Panc1 (cell line): ENCODE measurements around the gene SLC19A1. TPM values are rescaled to one million over a fixed set of nuclear protein-coding genes. Genes with fewer than 3 reads are reported as not detected.

ENCODE experiments used
- ATAC-seq: fragments of 200-7000 bp; cut with Tn5 transposase; 2 replicates; pipeline ENCODE4 v1.9.1; 2020; ENCODE audit warnings: mild to moderate bottlenecking, moderate library complexity
- BruUV-seq: library from RNA; stranded (reverse); fragments of 400-500 nt; replicated peaks from 2 replicates; lab custom pipeline; 2021; lab: Mats Ljungman, UMichigan
- CTCF ChIA-PET: fragments of 300-600 bp; sonication (Branson Sonifier 250); formaldehyde crosslinking; loops from one replicate; lab custom pipeline; 2022; ENCODE audit warnings: antibody characterized with exemption; lab: Charles Lee
- POLR2A ChIA-PET: fragments of 300-600 bp; sonication (Branson Sonifier 250); formaldehyde crosslinking; loops from one replicate; lab custom pipeline; 2022; ENCODE audit warnings: antibody characterized with exemption; lab: Charles Lee
- DNase-seq: peaks from one replicate; pipeline ENCODE4 v3.0.0-alpha.2; 2010; ENCODE audit warnings: low read depth, low spot score
- H3K27ac ChIP-seq: 2 replicates; pipeline ENCODE4 v1.5.1; 2011; ENCODE audit warnings: mild to moderate bottlenecking, low read length, inconsistent platforms
- H3K27me3 ChIP-seq: fragments of 200-500 bp; sonication (Bioruptor generic); 2 replicates; pipeline ENCODE4 v1.6.0; 2014; ENCODE audit warnings: low read length, inconsistent platforms; ENCODE audit not compliant: control insufficient read depth, insufficient read depth
- H3K36me3 ChIP-seq: fragments of 200-500 bp; sonication (Bioruptor generic); 2 replicates; pipeline ENCODE4 v1.5.1; 2014; ENCODE audit warnings: inconsistent platforms, mild to moderate bottlenecking, low read length, moderate library complexity; ENCODE audit not compliant: control insufficient read depth, insufficient read depth
- H3K4me1 ChIP-seq: 2 replicates; pipeline ENCODE4 v1.5.1; 2011; ENCODE audit warnings: inconsistent platforms, mild to moderate bottlenecking, low read length, moderate library complexity; ENCODE audit not compliant: control insufficient read depth, insufficient read depth
- H3K4me3 ChIP-seq, 2 experiments: 2 replicates each; pipeline ENCODE4 v1.5.1; 2011 to 2012; ENCODE audit warnings: low read depth in 2 of 2, low read length in 2 of 2, mild to moderate bottlenecking in 2 of 2, inconsistent platforms in 1 of 2, moderate library complexity in 1 of 2
- H3K9me3 ChIP-seq: fragments of 200-500 bp; sonication (Bioruptor generic); 2 replicates; pipeline ENCODE4 v1.5.1; 2014; ENCODE audit warnings: low read depth, mild to moderate bottlenecking, inconsistent platforms, low read length, moderate library complexity; ENCODE audit not compliant: control insufficient read depth, insufficient read depth
- TCF7L2 ChIP-seq: IDR thresholded peaks from 2 replicates; pipeline ENCODE4 v1.6.1; 2011; ENCODE audit warnings: mild to moderate bottlenecking, low read depth, low read length, inconsistent platforms
- in situ Hi-C: cut with HindIII; loops from 2 replicates; pipeline ENCODE4 v1.10.0; 2016; ENCODE audit warnings: low sequenced_read_pairs, low pct_unique_long_range_greater_than_20kb
- intact Hi-C: fragments of 100-400 bp; cut with micrococcal nuclease; formaldehyde crosslinking; loops from one replicate; pipeline ENCODE4 v1.10.0; 2022; ENCODE audit not compliant: unreplicated experiment
- total RNA-seq: library from RNA; stranded (reverse); gene quantifications from one replicate; pipeline ENCODE4 v1.2.1, GENCODE V29; 2021; ENCODE audit not compliant: unreplicated experiment
- TF ChIP-seq, protein P1 (sequence below): fragments of 450-650 bp; IDR thresholded peaks from 2 replicates; pipeline ENCODE4 v1.5.1; 2017; ENCODE audit warnings: mild to moderate bottlenecking
- TF ChIP-seq, protein P2 (sequence below), 2 experiments: IDR thresholded peaks; 2 replicates each; pipeline ENCODE4 v1.6.1; 2011 to 2012; ENCODE audit warnings: low read depth in 2 of 2, control low read depth in 1 of 2, low read length in 1 of 2, mild to moderate bottlenecking in 1 of 2, moderate library complexity in 1 of 2; ENCODE audit not compliant: insufficient read depth in 1 of 2

SLC19A1 gene
- total RNA-seq, 1 experiment from 2014 or later = 24.5 TPM

DNA sequence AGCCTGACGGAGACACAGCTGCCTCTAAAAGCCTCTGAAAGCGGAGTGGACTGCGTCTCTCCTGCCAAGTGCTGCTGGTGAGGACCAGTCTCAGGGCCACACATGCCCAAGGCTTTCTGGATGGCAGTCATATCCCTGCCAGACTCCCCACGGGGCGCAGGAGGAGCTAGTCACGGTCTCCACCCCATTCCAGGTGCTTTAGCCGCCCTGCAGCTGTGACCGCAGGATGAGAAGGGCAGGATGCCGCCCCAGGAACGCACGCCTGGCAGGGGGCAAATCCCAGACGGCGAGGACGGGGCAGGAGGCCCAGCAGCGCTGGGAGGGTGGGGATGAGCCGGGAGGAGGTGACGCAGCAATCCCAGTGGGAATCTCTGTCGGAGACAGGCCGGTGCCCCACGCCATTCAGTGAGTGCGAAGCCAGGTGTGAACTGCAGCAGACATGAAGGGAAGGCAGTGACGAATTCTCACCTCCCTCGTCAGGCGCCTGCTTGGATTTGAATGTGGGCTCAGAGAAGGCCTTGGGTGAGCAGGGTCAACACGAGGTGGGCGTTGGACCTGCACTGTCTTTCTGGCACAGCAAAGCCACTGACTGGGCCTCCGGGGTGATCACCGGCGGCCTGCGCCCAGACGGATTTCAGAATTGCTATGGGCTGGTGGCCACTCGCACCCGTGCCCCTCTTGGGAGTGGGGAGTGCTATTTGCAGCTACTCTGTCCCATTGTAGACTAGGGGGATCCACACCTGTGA is 38.5 kb upstream of the SLC19A1 start:
- Histone ChIP-seq H3K4me1 (no peaks in the 10 kb centered on the region), H3K27ac (no peak overlapping the region), H3K9me3 (no peaks in the 10 kb centered on the region), H3K4me3 (no peak overlapping the region), H3K27me3 (no peaks in the 10 kb centered on the region), H3K36me3 (no peaks in the 10 kb centered on the region)
- ChIA-PET POLR2A (no interaction called here), CTCF (no interaction called here)
- in situ Hi-C loops (no loop called here), intact Hi-C loops (no loop called here)
- ATAC-seq (no peak), DNase-seq (no peak)
- TF ChIP-seq, protein P1, sequence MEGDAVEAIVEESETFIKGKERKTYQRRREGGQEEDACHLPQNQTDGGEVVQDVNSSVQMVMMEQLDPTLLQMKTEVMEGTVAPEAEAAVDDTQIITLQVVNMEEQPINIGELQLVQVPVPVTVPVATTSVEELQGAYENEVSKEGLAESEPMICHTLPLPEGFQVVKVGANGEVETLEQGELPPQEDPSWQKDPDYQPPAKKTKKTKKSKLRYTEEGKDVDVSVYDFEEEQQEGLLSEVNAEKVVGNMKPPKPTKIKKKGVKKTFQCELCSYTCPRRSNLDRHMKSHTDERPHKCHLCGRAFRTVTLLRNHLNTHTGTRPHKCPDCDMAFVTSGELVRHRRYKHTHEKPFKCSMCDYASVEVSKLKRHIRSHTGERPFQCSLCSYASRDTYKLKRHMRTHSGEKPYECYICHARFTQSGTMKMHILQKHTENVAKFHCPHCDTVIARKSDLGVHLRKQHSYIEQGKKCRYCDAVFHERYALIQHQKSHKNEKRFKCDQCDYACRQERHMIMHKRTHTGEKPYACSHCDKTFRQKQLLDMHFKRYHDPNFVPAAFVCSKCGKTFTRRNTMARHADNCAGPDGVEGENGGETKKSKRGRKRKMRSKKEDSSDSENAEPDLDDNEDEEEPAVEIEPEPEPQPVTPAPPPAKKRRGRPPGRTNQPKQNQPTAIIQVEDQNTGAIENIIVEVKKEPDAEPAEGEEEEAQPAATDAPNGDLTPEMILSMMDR = no peak
- TF ChIP-seq, protein P2, sequence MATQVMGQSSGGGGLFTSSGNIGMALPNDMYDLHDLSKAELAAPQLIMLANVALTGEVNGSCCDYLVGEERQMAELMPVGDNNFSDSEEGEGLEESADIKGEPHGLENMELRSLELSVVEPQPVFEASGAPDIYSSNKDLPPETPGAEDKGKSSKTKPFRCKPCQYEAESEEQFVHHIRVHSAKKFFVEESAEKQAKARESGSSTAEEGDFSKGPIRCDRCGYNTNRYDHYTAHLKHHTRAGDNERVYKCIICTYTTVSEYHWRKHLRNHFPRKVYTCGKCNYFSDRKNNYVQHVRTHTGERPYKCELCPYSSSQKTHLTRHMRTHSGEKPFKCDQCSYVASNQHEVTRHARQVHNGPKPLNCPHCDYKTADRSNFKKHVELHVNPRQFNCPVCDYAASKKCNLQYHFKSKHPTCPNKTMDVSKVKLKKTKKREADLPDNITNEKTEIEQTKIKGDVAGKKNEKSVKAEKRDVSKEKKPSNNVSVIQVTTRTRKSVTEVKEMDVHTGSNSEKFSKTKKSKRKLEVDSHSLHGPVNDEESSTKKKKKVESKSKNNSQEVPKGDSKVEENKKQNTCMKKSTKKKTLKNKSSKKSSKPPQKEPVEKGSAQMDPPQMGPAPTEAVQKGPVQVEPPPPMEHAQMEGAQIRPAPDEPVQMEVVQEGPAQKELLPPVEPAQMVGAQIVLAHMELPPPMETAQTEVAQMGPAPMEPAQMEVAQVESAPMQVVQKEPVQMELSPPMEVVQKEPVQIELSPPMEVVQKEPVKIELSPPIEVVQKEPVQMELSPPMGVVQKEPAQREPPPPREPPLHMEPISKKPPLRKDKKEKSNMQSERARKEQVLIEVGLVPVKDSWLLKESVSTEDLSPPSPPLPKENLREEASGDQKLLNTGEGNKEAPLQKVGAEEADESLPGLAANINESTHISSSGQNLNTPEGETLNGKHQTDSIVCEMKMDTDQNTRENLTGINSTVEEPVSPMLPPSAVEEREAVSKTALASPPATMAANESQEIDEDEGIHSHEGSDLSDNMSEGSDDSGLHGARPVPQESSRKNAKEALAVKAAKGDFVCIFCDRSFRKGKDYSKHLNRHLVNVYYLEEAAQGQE (IDR thresholded peaks at IDR 0.05; ENCODE audit: insufficient read depth in 1 of 2, low read depth in 2 of 2, low read length in 1 of 2) = no peak
- no TSS peak for BruUV-seq

- TF ChIP-seq TCF7L2 = no peak
- TF ChIP-seq, protein P1 = no peak
- TF ChIP-seq, protein P2 (IDR thresholded peaks at IDR 0.05; ENCODE audit: insufficient read depth in 1 of 2, low read depth in 2 of 2, low read length in 1 of 2) = no peak
- Histone ChIP-seq H3K4me1 (no peaks in the 10 kb centered on the region), H3K9me3 (no peaks in the 10 kb centered on the region), H3K4me3 (no peak overlapping the region), H3K27ac (no peak overlapping the region), H3K27me3 (no peaks in the 10 kb centered on the region), H3K36me3 (no peaks in the 10 kb centered on the region)
- ATAC-seq (no peak), DNase-seq (no peak)
- in situ Hi-C loops (no loop called here), intact Hi-C loops (no loop called here)
- CTCF ChIA-PET = no interaction called here
- BruUV-seq = no TSS peak
- POLR2A ChIA-PET = no interaction called here
Measured at GRCh38 chr21:45580181-45580575, 37.9 kb upstream of the SLC19A1 start.
